CD4-positive, alpha-beta T cell treated with Interferon alpha-2 for 1 hour (primary cell): ENCODE results near the gene VAV2.
"Not testable (repeated sequence)": the region's sequence is repeated elsewhere in the genome, so short reads cannot be mapped to it uniquely, and the experiment has no call there.

Experiments used
- DNase-seq, 2 donors: peaks; one replicate each; pipeline ENCODE4 v3.0.0-alpha.2; 2020 to 2022

Gene VAV2

GRCh38 chr9:133968966-133969617, 23.0 kb downstream of the VAV2 start:
- no peak for DNase-seq

- no peak for DNase-seq
Observed at GRCh38 chr9:133968428-133968827, 23.7 kb downstream of the VAV2 start.

GRCh38 chr9:133967024-133967741, 24.9 kb downstream of the VAV2 start:
- DNase-seq: no peak

GRCh38 chr9:133964463-133964862, 27.7 kb downstream of the VAV2 start:
- no peak for DNase-seq

GRCh38 chr9:133963166-133963565, 29.0 kb downstream of the VAV2 start:
- DNase-seq: no peak

GRCh38 chr9:133962341-133962740, 29.8 kb downstream of the VAV2 start:
- DNase-seq: no peak

- no peak for DNase-seq
Observed at GRCh38 chr9:133961226-133962165, 30.6 kb downstream of the VAV2 start.

GRCh38 chr9:133960568-133961129, 31.5 kb downstream of the VAV2 start:
- DNase-seq: peak in 1 of 2 donors; percentile 34

- no peak for DNase-seq
Observed at GRCh38 chr9:133959966-133960567, 32.1 kb downstream of the VAV2 start.

GRCh38 chr9:133959171-133959570, 33.0 kb downstream of the VAV2 start:
- no peak for DNase-seq

- no peak for DNase-seq
Observed at GRCh38 chr9:133958756-133959155, 33.4 kb downstream of the VAV2 start.

GRCh38 chr9:133957772-133958171, 34.4 kb downstream of the VAV2 start:
- not testable (repeated sequence) for DNase-seq

GRCh38 chr9:133957328-133957727, 34.8 kb downstream of the VAV2 start:
- DNase-seq: no peak

- no peak for DNase-seq
Observed at GRCh38 chr9:133956520-133957076, 35.5 kb downstream of the VAV2 start.

GRCh38 chr9:133955821-133956411, 36.2 kb downstream of the VAV2 start:
- DNase-seq: peak; percentile 16 to 33

GRCh38 chr9:133954862-133955529, 37.1 kb downstream of the VAV2 start:
- peak; percentile 5 to 13 for DNase-seq

- DNase-seq: no peak
Observed at GRCh38 chr9:133953976-133954709, 38.0 kb downstream of the VAV2 start.

- DNase-seq: no peak
Observed at GRCh38 chr9:133953621-133953975, 38.5 kb downstream of the VAV2 start.

GRCh38 chr9:133952598-133953550, 39.2 kb downstream of the VAV2 start:
- DNase-seq: no peak
